ENCODE data around the gene BMP2.

DNA sequence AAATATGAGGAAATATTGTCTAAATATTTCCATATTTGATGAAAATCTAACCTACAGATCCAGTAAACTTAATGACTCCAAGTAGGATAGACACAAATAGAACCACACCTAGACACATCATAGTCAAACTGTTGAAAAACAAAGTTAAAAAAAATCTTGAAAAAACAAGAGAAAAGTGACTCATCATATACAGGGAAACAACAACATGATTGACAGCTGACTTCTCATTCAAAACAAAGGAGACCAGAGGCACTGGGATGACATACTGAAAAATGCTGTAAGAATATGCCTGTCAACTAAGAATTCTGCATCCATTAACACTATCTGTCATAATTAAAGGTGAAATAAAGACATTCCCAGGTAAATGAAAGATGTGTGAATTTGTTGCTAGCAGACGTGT is 38.8 kb downstream of the BMP2 start:
- TF ChIP-seq, protein P1, sequence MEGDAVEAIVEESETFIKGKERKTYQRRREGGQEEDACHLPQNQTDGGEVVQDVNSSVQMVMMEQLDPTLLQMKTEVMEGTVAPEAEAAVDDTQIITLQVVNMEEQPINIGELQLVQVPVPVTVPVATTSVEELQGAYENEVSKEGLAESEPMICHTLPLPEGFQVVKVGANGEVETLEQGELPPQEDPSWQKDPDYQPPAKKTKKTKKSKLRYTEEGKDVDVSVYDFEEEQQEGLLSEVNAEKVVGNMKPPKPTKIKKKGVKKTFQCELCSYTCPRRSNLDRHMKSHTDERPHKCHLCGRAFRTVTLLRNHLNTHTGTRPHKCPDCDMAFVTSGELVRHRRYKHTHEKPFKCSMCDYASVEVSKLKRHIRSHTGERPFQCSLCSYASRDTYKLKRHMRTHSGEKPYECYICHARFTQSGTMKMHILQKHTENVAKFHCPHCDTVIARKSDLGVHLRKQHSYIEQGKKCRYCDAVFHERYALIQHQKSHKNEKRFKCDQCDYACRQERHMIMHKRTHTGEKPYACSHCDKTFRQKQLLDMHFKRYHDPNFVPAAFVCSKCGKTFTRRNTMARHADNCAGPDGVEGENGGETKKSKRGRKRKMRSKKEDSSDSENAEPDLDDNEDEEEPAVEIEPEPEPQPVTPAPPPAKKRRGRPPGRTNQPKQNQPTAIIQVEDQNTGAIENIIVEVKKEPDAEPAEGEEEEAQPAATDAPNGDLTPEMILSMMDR (optimal IDR thresholded peaks at IDR 0.05 in 1 of 3, IDR thresholded peaks at IDR 0.05 in 1 of 3, conservative IDR thresholded peaks at IDR 0.05 in 1 of 3; ENCODE audit: extremely low read depth in 1 of 3, insufficient read depth in 2 of 3, low read length in 3 of 3): no peak
- no peak for TF ChIP-seq EZH2 (IDR thresholded peaks at IDR 0.05; ENCODE audit: low read length)
